HG03342 (cell line): Measurements from ENCODE around the gene CPSF3.

Source experiments
- ATAC-seq: cut with Tn5 transposase; IDR thresholded peaks from one replicate; pipeline ENCODE4 v1.9.1; 2021; ENCODE audit warnings: mild to moderate bottlenecking, moderate library complexity; ENCODE audit not compliant: unreplicated experiment

CPSF3 gene

GRCh38 chr2:9416962-9417316, 6.5 kb upstream of the CPSF3 start:
- no peak for ATAC-seq

- no peak for ATAC-seq
Observed at GRCh38 chr2:9417725-9418124, 5.7 kb upstream of the CPSF3 start.

- no peak for ATAC-seq
Observed at GRCh38 chr2:9418746-9419145, 4.7 kb upstream of the CPSF3 start.

- ATAC-seq, result no peak
Observed at GRCh38 chr2:9419541-9419940, 3.9 kb upstream of the CPSF3 start.

- no peak for ATAC-seq
Observed at GRCh38 chr2:9420495-9420894, 3.0 kb upstream of the CPSF3 start.

GRCh38 chr2:9422321-9423099, 944 bp upstream of the CPSF3 start:
- ATAC-seq, result peak; percentile 18

GRCh38 chr2:9423922-9424272, 443 bp downstream of the CPSF3 start:
- ATAC-seq, result peak; percentile 6

GRCh38 chr2:9424447-9425164, 1.2 kb downstream of the CPSF3 start:
- ATAC-seq, result no peak

- no peak for ATAC-seq
Observed at GRCh38 chr2:9428965-9429577, 5.6 kb downstream of the CPSF3 start.

- ATAC-seq, result no peak
Observed at GRCh38 chr2:9430316-9431293, 7.2 kb downstream of the CPSF3 start.

- no peak for ATAC-seq
Observed at GRCh38 chr2:9434489-9434888, 11.0 kb downstream of the CPSF3 start.

- no peak for ATAC-seq
Observed at GRCh38 chr2:9439536-9439935, 16.1 kb downstream of the CPSF3 start.

GRCh38 chr2:9440058-9440727, 16.7 kb downstream of the CPSF3 start:
- ATAC-seq, result no peak

GRCh38 chr2:9441556-9441955, 18.1 kb downstream of the CPSF3 start:
- no peak for ATAC-seq

- ATAC-seq, result no peak
Observed at GRCh38 chr2:9443526-9443925, 20.1 kb downstream of the CPSF3 start.

- no peak for ATAC-seq
Observed at GRCh38 chr2:9445089-9445488, 21.6 kb downstream of the CPSF3 start.

- ATAC-seq, result no peak
Observed at GRCh38 chr2:9451231-9451630, 27.8 kb downstream of the CPSF3 start.

- ATAC-seq, result no peak
Observed at GRCh38 chr2:9460441-9461017, 37.1 kb downstream of the CPSF3 start.

GRCh38 chr2:9461079-9461478, 37.6 kb downstream of the CPSF3 start:
- no peak for ATAC-seq

- no peak for ATAC-seq
Observed at GRCh38 chr2:9462313-9462712, 38.9 kb downstream of the CPSF3 start.
